GM12875 (cell line): Measurements from ENCODE around the gene ATP1A3.
A peak's percentile ranks its signal among the peaks of the same experiment; 100 is the strongest.
"Not testable (repeated sequence)": the region's sequence is repeated elsewhere in the genome, so short reads cannot be mapped to it uniquely, and the experiment has no call there.

Experiments
- H3K4me3 ChIP-seq: one replicate; pipeline ENCODE4 v1.5.1; 2011; ENCODE audit warnings: low read depth, low read length, control low read depth
- CTCF ChIP-seq: IDR thresholded peaks from 2 replicates; pipeline ENCODE4 v1.5.1; 2011; ENCODE audit warnings: low read depth, mild to moderate bottlenecking, control low read depth, inconsistent platforms, low read length, moderate library complexity, borderline replicate concordance; ENCODE audit not compliant: insufficient read depth

The ATP1A3 gene

GRCh38 chr19:41998246-41999020, 4.4 kb upstream of the ATP1A3 start:
- peak; percentile 82 for TF ChIP-seq CTCF
- no peak overlapping the region for H3K4me3 ChIP-seq

- TF ChIP-seq CTCF, result no peak
- no peak overlapping the region for H3K4me3 ChIP-seq
These were observed 3.8 kb upstream of the ATP1A3 start for GRCh38 chr19:41997851-41998229.

GRCh38 chr19:41997121-41997850, 3.3 kb upstream of the ATP1A3 start:
- no peak for TF ChIP-seq CTCF
- no peak overlapping the region for H3K4me3 ChIP-seq

- H3K4me3 ChIP-seq, result no peak overlapping the region
- TF ChIP-seq CTCF, result no peak
These were observed 2.1 kb upstream of the ATP1A3 start for GRCh38 chr19:41995959-41996797.

- no peak overlapping the region for H3K4me3 ChIP-seq
- TF ChIP-seq CTCF, result no peak
These were observed 1.2 kb upstream of the ATP1A3 start for GRCh38 chr19:41994994-41995958.

- H3K4me3 ChIP-seq, result no peak overlapping the region
- no peak for TF ChIP-seq CTCF
These were observed 516 bp upstream of the ATP1A3 start for GRCh38 chr19:41994521-41994971.

GRCh38 chr19:41991925-41992569, 2.0 kb downstream of the ATP1A3 start:
- H3K4me3 ChIP-seq, result not testable (repeated sequence)
